SKM-1 treated with dmso at 0.1 percent for 144 hours (cell line): ENCODE data around the gene FBXW9.
"Not testable (repeated sequence)": the region's sequence is repeated elsewhere in the genome, so short reads cannot be mapped to it uniquely, and the experiment has no call there.

Experiments
- DNase-seq: peaks from one replicate; lab custom pipeline; 2025; ENCODE audit not compliant: unreplicated experiment; lab: John Stamatoyannopoulos, UW

The FBXW9 gene

GRCh38 chr19:12657966-12658365 lies 38.5 kb downstream of the FBXW9 start:
- no peak for DNase-seq

GRCh38 chr19:12656899-12657571 lies 39.4 kb downstream of the FBXW9 start:
- no peak for DNase-seq

- no peak for DNase-seq
Measured at GRCh38 chr19:12655546-12655945, 40.9 kb downstream of the FBXW9 start.

GRCh38 chr19:12652219-12652618 lies 44.2 kb downstream of the FBXW9 start:
- no peak for DNase-seq

- DNase-seq: no peak
Measured at GRCh38 chr19:12649941-12650340, 46.5 kb downstream of the FBXW9 start.

- DNase-seq: no peak
Measured at GRCh38 chr19:12648088-12648487, 48.3 kb downstream of the FBXW9 start.

- DNase-seq: no peak
Measured at GRCh38 chr19:12647490-12648071, 48.9 kb downstream of the FBXW9 start.

- DNase-seq: no peak
Measured at GRCh38 chr19:12647047-12647446, 49.4 kb downstream of the FBXW9 start.

GRCh38 chr19:12646551-12646950 lies 49.9 kb downstream of the FBXW9 start:
- no peak for DNase-seq

- DNase-seq: not testable (repeated sequence)
Measured at GRCh38 chr19:12643716-12644115, 52.7 kb downstream of the FBXW9 start.

- no peak for DNase-seq
Measured at GRCh38 chr19:12642506-12642905, 53.9 kb downstream of the FBXW9 start.

- DNase-seq: no peak
Measured at GRCh38 chr19:12641456-12641855, 55.0 kb downstream of the FBXW9 start.

- DNase-seq: peak; percentile 81
Measured at GRCh38 chr19:12639901-12640613, 56.4 kb downstream of the FBXW9 start.
